GM23338 (cell line): ENCODE measurements around the gene NPR2. TPM values are rescaled to one million over a fixed set of nuclear protein-coding genes. Genes with fewer than 3 reads are reported as not detected.

Source experiments
- ATAC-seq: fragments of 200-7000 bp; cut with Tn5 transposase; 3 replicates; pipeline ENCODE4 v1.9.1; 2020
- DNase-seq: peaks from one replicate; pipeline ENCODE4 v3.0.0-alpha.2; 2015; ENCODE audit warnings: low spot score
- H2AFZ ChIP-seq: fragments of 200-600 bp; sonication (generic); 2 replicates; pipeline ENCODE4 v1.8.0; 2016; ENCODE audit warnings: antibody characterized with exemption, mild to moderate bottlenecking, moderate library complexity
- H3F3A ChIP-seq: fragments of 200-600 bp; sonication (generic); replicated peaks from 2 replicates; pipeline ENCODE4 v1.8.0; 2017; ENCODE audit warnings: antibody characterized with exemption, mixed run types, low read depth
- H3K27ac ChIP-seq: fragments of 200-600 bp; sonication (generic); 2 replicates; pipeline ENCODE4 v1.6.1; 2016; ENCODE audit warnings: low read depth
- H3K27me3 ChIP-seq: fragments of 200-600 bp; sonication (generic); 2 replicates; pipeline ENCODE4 v1.8.0; 2016; ENCODE audit warnings: mild to moderate bottlenecking, mixed run types, moderate library complexity; ENCODE audit not compliant: insufficient read depth
- H3K36me3 ChIP-seq: fragments of 200-600 bp; sonication (generic); 2 replicates; pipeline ENCODE4 v1.8.0; 2016; ENCODE audit warnings: mild to moderate bottlenecking; ENCODE audit not compliant: insufficient read depth
- H3K4me1 ChIP-seq: fragments of 200-600 bp; sonication (generic); 2 replicates; pipeline ENCODE4 v1.8.0; 2016; ENCODE audit warnings: mild to moderate bottlenecking, moderate library complexity; ENCODE audit not compliant: insufficient read depth
- H3K4me2 ChIP-seq: fragments of 200-600 bp; sonication (generic); 2 replicates; pipeline ENCODE4 v1.7.1; 2017; ENCODE audit warnings: mixed run types
- H3K4me3 ChIP-seq: fragments of 200-600 bp; sonication (generic); 2 replicates; pipeline ENCODE4 v1.6.1; 2016; ENCODE audit warnings: mixed run types
- H3K79me2 ChIP-seq: fragments of 200-600 bp; sonication (generic); replicated peaks from 2 replicates; pipeline ENCODE4 v1.8.0; 2017; ENCODE audit warnings: mild to moderate bottlenecking; ENCODE audit not compliant: insufficient read depth
- H3K9me2 ChIP-seq: fragments of 200-600 bp; sonication (generic); 2 replicates; pipeline ENCODE4 v1.8.0; 2017; ENCODE audit not compliant: insufficient read depth
- H4K20me1 ChIP-seq: fragments of 200-600 bp; sonication (generic); replicated peaks from 2 replicates; pipeline ENCODE4 v1.8.0; 2017; ENCODE audit warnings: mild to moderate bottlenecking; ENCODE audit not compliant: insufficient read depth
- H3K27ac Mint-ChIP-seq: 2 replicates; pipeline ENCODE4 v1.8.0; 2020; ENCODE audit warnings: inconsistent platforms, mild to moderate bottlenecking, moderate library complexity, mixed read lengths
- H3K27me3 Mint-ChIP-seq: 3 replicates; pipeline ENCODE4 v1.8.0; 2022; ENCODE audit warnings: low read depth, mild to moderate bottlenecking, moderate library complexity, mixed read lengths, inconsistent platforms; ENCODE audit not compliant: insufficient read depth, poor library complexity
- H3K36me3 Mint-ChIP-seq: 3 replicates; pipeline ENCODE4 v1.8.0; 2021; ENCODE audit warnings: low read depth, mild to moderate bottlenecking, inconsistent platforms, moderate library complexity, mixed read lengths
- H3K4me1 Mint-ChIP-seq: 3 replicates; pipeline ENCODE4 v1.8.0; 2020; ENCODE audit warnings: mild to moderate bottlenecking, inconsistent platforms, mixed read lengths
- H3K4me3 Mint-ChIP-seq: 3 replicates; pipeline ENCODE4 v1.8.0; 2021; ENCODE audit warnings: moderate library complexity, mild to moderate bottlenecking, inconsistent platforms, mixed read lengths
- H3K9me3 Mint-ChIP-seq: 3 replicates; pipeline ENCODE4 v1.8.0; 2020; ENCODE audit warnings: moderate library complexity, mild to moderate bottlenecking, inconsistent platforms, mixed read lengths
- CREB1 ChIP-seq: fragments of 250-450 bp; sonication (Bioruptor Pico); IDR thresholded peaks from 2 replicates; pipeline ENCODE4 v1.5.0; 2020; ENCODE audit warnings: low read depth, mild to moderate bottlenecking, moderate library complexity
- EZH2 ChIP-seq: fragments of 200-600 bp; sonication (generic); IDR thresholded peaks from one replicate; pipeline ENCODE4 v1.8.0; 2017; ENCODE audit warnings: antibody characterized with exemption, mild to moderate bottlenecking, low read depth; ENCODE audit not compliant: unreplicated experiment
- EZH2phosphoT487 ChIP-seq: fragments of 200-600 bp; sonication (generic); IDR thresholded peaks from one replicate; pipeline ENCODE4 v1.8.1; 2018; ENCODE audit warnings: antibody characterized with exemption; ENCODE audit not compliant: unreplicated experiment
- JUNB ChIP-seq: IDR thresholded peaks from one replicate; pipeline ENCODE4 v1.6.1; 2016; ENCODE audit warnings: antibody characterized with exemption; ENCODE audit not compliant: unreplicated experiment
- NANOG ChIP-seq: IDR thresholded peaks from 2 replicates; pipeline ENCODE4 v1.6.1; 2016; ENCODE audit warnings: antibody characterized with exemption, borderline replicate concordance
- POLR2AphosphoS5 ChIP-seq: IDR thresholded peaks from 2 replicates; pipeline ENCODE4 v1.6.1; 2016; ENCODE audit warnings: antibody characterized with exemption, low read depth
- STAT1 ChIP-seq: IDR thresholded peaks from one replicate; pipeline ENCODE4 v1.6.1; 2016; ENCODE audit warnings: antibody characterized with exemption; ENCODE audit not compliant: unreplicated experiment
- ZNF114 ChIP-seq: fragments of 250-450 bp; sonication (Bioruptor Pico); IDR thresholded peaks from 2 replicates; pipeline ENCODE4 v1.5.0; 2020; ENCODE audit warnings: mild to moderate bottlenecking, moderate library complexity
- ZNF331 ChIP-seq: fragments of 250-450 bp; sonication (Bioruptor Pico); IDR thresholded peaks from 2 replicates; pipeline ENCODE4 v1.5.0; 2020; ENCODE audit warnings: low read depth, mild to moderate bottlenecking, moderate library complexity
- polyA plus RNA-seq: library from polyadenylated mRNA; unstranded; fragments of >200 nt; fragmentation: Nextera tagmentation; extraction: Ambion mirVana; gene quantifications from 2 replicates; pipeline ENCODE4 v1.2.1, GENCODE V29; 2016
- total RNA-seq: library from RNA; depleted of rRNA; stranded (reverse); fragments of >200 nt; shearing (Covaris generic); gene quantifications from 2 replicates; pipeline ENCODE4 v1.2.3, GENCODE V29; 2014
- TF ChIP-seq, protein P1 (sequence below): IDR thresholded peaks from one replicate; pipeline ENCODE4 v1.6.1; 2018; ENCODE audit warnings: antibody characterized with exemption; ENCODE audit not compliant: unreplicated experiment
- TF ChIP-seq, protein P2 (sequence below): IDR thresholded peaks from 2 replicates; pipeline ENCODE4 v1.6.1; 2016; ENCODE audit warnings: antibody characterized with exemption
- TF ChIP-seq, protein P3 (sequence below): fragments of 250-450 bp; sonication (Bioruptor Pico); IDR thresholded peaks from 2 replicates; pipeline ENCODE4 v1.5.0; 2020; ENCODE audit warnings: mild to moderate bottlenecking, moderate library complexity
- TF ChIP-seq, protein P4 (sequence below), 2 experiments: fragments of 200-600 bp in 1 of 2; sonication (generic) in 1 of 2; conservative IDR thresholded peaks; 2 replicates each; pipeline versions ENCODE4 v1.5.1 to v1.6.1; 2016 to 2017; ENCODE audit warnings: antibody characterized with exemption in 2 of 2, low read depth in 2 of 2, mild to moderate bottlenecking in 2 of 2, moderate library complexity in 1 of 2

The NPR2 gene
- total and polyA plus RNA-seq, 2 experiments from 2014 or later = 9.0 to 14.4 TPM

DNA sequence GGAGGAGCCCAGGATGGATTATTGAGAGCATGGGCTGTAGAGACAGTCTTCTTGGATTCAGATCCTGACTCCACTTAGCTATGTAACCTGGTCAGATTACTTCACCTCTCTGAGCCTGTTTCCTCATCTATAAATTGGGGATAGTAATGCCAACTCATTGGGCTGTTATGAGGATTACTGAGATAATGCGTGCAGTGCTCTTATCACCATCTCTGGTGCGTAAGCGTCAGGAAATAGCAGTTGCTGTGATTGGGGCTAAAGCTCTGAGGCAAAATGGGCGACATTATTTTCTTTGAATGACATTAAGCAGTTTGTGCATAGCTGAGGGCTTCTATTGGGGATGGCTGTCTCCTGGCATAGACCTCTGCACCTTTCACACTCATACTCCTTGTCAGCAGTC, 36.3 kb upstream of the NPR2 start:
- Histone ChIP-seq H3F3A (peaks cover 19% of the 10 kb centered on the region; the same call in 1 of the 2 replicates), H3K4me2 (no peak overlapping the region), H3K27ac (no peak overlapping the region), H2AFZ (no peak overlapping the region), H3K4me1 (peaks cover 20% of the 10 kb centered on the region), H4K20me1 (peaks cover 2% of the 10 kb centered on the region; the same call in 1 of the 2 replicates), H3K79me2 (peaks cover 25% of the 10 kb centered on the region), H3K36me3 (peaks cover 4% of the 10 kb centered on the region), H3K9me2 (no peaks in the 10 kb centered on the region), H3K27me3 (no peaks in the 10 kb centered on the region), H3K4me3 (no peak overlapping the region)
- no peak for TF ChIP-seq JUNB
- no peak for TF ChIP-seq POLR2AphosphoS5
- TF ChIP-seq ZNF331 = no peak
- TF ChIP-seq EZH2phosphoT487 = no peak
- TF ChIP-seq, protein P1, sequence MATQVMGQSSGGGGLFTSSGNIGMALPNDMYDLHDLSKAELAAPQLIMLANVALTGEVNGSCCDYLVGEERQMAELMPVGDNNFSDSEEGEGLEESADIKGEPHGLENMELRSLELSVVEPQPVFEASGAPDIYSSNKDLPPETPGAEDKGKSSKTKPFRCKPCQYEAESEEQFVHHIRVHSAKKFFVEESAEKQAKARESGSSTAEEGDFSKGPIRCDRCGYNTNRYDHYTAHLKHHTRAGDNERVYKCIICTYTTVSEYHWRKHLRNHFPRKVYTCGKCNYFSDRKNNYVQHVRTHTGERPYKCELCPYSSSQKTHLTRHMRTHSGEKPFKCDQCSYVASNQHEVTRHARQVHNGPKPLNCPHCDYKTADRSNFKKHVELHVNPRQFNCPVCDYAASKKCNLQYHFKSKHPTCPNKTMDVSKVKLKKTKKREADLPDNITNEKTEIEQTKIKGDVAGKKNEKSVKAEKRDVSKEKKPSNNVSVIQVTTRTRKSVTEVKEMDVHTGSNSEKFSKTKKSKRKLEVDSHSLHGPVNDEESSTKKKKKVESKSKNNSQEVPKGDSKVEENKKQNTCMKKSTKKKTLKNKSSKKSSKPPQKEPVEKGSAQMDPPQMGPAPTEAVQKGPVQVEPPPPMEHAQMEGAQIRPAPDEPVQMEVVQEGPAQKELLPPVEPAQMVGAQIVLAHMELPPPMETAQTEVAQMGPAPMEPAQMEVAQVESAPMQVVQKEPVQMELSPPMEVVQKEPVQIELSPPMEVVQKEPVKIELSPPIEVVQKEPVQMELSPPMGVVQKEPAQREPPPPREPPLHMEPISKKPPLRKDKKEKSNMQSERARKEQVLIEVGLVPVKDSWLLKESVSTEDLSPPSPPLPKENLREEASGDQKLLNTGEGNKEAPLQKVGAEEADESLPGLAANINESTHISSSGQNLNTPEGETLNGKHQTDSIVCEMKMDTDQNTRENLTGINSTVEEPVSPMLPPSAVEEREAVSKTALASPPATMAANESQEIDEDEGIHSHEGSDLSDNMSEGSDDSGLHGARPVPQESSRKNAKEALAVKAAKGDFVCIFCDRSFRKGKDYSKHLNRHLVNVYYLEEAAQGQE = no peak
- TF ChIP-seq, protein P2, sequence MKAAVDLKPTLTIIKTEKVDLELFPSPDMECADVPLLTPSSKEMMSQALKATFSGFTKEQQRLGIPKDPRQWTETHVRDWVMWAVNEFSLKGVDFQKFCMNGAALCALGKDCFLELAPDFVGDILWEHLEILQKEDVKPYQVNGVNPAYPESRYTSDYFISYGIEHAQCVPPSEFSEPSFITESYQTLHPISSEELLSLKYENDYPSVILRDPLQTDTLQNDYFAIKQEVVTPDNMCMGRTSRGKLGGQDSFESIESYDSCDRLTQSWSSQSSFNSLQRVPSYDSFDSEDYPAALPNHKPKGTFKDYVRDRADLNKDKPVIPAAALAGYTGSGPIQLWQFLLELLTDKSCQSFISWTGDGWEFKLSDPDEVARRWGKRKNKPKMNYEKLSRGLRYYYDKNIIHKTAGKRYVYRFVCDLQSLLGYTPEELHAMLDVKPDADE = no peak
- TF ChIP-seq CREB1 (CRISPR knock-in tag) = no peak
- TF ChIP-seq, protein P3, sequence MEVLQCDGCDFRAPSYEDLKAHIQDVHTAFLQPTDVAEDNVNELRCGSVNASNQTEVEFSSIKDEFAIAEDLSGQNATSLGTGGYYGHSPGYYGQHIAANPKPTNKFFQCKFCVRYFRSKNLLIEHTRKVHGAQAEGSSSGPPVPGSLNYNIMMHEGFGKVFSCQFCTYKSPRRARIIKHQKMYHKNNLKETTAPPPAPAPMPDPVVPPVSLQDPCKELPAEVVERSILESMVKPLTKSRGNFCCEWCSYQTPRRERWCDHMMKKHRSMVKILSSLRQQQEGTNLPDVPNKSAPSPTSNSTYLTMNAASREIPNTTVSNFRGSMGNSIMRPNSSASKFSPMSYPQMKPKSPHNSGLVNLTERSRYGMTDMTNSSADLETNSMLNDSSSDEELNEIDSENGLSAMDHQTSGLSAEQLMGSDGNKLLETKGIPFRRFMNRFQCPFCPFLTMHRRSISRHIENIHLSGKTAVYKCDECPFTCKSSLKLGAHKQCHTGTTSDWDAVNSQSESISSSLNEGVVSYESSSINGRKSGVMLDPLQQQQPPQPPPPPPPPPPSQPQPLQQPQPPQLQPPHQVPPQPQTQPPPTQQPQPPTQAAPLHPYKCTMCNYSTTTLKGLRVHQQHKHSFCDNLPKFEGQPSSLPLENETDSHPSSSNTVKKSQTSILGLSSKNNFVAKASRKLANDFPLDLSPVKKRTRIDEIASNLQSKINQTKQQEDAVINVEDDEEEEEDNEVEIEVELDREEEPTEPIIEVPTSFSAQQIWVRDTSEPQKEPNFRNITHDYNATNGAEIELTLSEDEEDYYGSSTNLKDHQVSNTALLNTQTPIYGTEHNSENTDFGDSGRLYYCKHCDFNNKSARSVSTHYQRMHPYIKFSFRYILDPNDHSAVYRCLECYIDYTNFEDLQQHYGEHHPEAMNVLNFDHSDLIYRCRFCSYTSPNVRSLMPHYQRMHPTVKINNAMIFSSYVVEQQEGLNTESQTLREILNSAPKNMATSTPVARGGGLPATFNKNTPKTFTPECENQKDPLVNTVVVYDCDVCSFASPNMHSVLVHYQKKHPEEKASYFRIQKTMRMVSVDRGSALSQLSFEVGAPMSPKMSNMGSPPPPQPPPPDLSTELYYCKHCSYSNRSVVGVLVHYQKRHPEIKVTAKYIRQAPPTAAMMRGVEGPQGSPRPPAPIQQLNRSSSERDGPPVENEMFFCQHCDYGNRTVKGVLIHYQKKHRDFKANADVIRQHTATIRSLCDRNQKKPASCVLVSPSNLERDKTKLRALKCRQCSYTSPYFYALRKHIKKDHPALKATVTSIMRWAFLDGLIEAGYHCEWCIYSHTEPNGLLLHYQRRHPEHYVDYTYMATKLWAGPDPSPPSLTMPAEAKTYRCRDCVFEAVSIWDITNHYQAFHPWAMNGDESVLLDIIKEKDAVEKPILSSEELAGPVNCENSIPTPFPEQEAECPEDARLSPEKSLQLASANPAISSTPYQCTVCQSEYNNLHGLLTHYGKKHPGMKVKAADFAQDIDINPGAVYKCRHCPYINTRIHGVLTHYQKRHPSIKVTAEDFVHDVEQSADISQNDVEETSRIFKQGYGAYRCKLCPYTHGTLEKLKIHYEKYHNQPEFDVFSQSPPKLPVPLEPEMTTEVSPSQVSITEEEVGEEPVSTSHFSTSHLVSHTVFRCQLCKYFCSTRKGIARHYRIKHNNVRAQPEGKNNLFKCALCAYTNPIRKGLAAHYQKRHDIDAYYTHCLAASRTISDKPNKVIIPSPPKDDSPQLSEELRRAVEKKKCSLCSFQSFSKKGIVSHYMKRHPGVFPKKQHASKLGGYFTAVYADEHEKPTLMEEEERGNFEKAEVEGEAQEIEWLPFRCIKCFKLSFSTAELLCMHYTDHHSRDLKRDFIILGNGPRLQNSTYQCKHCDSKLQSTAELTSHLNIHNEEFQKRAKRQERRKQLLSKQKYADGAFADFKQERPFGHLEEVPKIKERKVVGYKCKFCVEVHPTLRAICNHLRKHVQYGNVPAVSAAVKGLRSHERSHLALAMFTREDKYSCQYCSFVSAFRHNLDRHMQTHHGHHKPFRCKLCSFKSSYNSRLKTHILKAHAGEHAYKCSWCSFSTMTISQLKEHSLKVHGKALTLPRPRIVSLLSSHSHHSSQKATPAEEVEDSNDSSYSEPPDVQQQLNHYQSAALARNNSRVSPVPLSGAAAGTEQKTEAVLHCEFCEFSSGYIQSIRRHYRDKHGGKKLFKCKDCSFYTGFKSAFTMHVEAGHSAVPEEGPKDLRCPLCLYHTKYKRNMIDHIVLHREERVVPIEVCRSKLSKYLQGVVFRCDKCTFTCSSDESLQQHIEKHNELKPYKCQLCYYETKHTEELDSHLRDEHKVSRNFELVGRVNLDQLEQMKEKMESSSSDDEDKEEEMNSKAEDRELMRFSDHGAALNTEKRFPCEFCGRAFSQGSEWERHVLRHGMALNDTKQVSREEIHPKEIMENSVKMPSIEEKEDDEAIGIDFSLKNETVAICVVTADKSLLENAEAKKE (CRISPR knock-in tag) = no peak
- TF ChIP-seq EZH2 = no peak
- TF ChIP-seq ZNF114 (CRISPR knock-in tag) = no peak
- TF ChIP-seq STAT1 = no peak
- no peak for TF ChIP-seq NANOG
- TF ChIP-seq, protein P4, sequence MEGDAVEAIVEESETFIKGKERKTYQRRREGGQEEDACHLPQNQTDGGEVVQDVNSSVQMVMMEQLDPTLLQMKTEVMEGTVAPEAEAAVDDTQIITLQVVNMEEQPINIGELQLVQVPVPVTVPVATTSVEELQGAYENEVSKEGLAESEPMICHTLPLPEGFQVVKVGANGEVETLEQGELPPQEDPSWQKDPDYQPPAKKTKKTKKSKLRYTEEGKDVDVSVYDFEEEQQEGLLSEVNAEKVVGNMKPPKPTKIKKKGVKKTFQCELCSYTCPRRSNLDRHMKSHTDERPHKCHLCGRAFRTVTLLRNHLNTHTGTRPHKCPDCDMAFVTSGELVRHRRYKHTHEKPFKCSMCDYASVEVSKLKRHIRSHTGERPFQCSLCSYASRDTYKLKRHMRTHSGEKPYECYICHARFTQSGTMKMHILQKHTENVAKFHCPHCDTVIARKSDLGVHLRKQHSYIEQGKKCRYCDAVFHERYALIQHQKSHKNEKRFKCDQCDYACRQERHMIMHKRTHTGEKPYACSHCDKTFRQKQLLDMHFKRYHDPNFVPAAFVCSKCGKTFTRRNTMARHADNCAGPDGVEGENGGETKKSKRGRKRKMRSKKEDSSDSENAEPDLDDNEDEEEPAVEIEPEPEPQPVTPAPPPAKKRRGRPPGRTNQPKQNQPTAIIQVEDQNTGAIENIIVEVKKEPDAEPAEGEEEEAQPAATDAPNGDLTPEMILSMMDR (conservative IDR thresholded peaks at IDR 0.05; ENCODE audit: low read depth in 2 of 2) = no peak
- Mint-ChIP-seq H3K4me1 (peaks cover 24% of the 10 kb centered on the region), H3K27ac (no peak overlapping the region), H3K36me3 (peaks cover 38% of the 10 kb centered on the region), H3K9me3 (no peaks in the 10 kb centered on the region; the same call in 1 of the 3 replicates), H3K4me3 (no peak overlapping the region), H3K27me3 (peaks cover 10% of the 10 kb centered on the region)
- DNase-seq = no peak
- no peak for ATAC-seq
